ENCODE results near the gene SPAG7. TPM values are rescaled to one million over a fixed set of nuclear protein-coding genes. Genes with fewer than 3 reads are reported as not detected.

Gene SPAG7, protein sequence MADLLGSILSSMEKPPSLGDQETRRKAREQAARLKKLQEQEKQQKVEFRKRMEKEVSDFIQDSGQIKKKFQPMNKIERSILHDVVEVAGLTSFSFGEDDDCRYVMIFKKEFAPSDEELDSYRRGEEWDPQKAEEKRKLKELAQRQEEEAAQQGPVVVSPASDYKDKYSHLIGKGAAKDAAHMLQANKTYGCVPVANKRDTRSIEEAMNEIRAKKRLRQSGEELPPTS
- total RNA-seq (ENCODE audit: insufficient read depth, low replicate concordance), result 40.2 TPM

DNA sequence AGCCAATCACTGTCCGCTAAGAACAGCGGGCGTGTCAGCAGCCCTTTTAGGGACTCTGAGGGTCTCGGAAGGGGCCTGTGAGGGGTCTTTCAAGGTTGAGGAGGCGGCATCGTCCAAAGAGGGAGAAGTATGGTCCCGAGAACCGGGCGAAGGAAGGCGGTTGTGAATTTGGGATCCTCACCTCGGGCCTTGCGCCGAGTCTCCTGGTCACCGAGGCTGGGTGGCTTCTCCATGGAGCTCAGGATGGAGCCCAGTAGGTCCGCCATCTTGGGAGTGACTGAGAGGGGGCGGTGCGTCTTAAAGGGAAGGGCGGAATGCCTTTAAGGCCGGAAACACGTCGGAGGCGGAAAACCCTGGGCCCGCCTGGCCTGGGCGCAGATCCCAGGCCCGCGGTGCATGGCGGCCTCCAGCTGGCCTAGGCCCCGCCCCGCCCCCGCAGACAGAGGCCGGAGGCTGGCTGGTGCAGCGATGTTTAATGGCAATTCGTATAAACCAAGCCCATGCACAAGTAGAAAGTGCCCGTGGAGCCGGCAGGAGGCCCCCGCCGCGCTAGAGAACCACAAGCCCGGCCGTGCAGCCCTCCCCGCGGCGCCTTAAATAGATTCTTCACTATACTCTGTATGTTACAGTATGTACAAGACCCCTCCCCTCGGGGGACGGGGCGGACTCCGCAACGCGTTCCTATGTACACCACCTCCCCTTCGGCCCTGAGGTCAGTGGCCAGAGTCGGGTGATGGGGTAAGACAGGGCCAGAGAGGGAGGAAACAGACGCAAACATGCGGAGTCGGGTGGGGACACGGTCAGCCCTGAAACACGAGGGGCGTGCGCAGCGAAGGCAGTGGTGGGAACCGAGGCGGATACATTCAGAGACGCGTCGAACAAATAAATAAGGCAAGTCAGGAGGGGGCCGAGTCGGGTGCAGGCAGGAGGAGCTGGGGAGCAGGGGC, at the start of gene SPAG7:
Gene SPAG7, minus strand, starts transcription at position 279 of the 947 bp plus-strand sequence. Its CDS starts 13 bp downstream, at position 266.
- peak; percentile 99 for DNase-seq (ENCODE audit: low spot score)

DNA sequence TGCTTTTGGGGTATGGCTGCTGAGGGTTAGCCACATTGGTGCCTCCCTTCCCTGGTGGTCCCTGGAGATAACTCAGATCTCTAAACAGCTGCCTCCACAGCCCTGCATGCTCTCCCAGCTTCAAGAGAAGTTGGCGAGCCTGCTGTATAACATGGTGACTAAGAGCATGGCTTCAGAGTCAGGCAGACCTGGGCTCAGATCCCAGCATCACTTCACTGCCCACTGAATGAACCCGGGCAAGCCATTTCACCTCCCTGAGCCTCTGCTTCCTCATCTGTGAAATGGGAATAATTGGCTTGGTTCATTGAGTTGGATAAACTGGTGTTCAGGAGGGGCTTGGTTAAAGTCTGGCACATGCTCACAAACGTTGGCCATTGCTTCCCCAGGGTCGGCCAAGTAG, 46.7 kb upstream of the SPAG7 start:
- no peak for DNase-seq (ENCODE audit: low spot score)

DNA sequence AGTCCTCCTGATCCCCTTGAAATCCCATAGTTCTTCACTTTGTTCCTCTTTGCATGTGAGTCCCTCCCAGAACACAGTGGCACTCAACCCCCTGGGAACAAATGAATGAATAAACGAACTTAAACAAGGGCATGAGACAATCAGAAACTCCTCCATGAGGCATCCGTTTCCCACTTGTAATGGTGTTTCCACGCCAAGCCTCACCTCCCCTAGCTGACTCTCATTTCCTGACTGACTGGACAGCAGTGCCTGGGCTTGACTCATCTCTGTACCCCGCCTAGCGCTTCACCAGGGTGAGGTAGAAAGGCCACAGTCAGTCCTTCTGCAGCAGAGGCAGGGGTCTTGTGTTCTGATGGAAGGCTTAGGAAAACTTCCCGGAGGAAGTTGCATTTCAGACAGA, 44.3 kb upstream of the SPAG7 start:
- DNase-seq (ENCODE audit: low spot score), result no peak

DNA sequence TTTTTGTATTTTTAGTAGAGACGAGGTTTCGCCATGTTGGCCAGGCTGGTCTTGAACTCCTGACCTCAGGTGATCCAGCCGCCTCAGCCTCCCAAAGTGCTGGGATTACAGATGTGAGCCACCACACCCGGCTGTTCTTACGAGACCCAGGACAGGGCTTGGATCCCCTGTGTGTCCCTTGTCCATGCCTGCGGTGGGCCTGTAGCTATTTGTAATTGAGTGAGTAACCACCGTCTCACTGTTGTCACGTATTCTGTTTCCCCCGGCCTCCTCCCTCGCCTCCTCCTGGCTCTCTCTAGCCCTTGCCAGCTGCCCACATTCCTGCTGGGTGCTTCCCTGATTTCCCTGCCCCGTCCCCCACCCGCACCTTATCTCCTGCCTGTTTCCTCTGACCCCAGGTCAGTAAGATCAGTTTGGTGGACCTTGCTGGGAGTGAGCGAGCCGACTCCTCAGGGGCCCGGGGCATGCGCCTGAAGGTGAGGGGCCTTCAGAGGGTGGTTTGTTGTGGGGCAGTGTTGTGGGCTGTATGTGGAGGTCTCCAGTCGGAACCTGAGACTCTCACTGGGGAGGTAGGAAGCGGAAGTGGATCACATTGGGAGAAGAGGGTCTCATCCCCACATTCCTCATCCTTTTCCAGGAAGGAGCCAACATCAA, 35.7 kb upstream of the SPAG7 start:
- DNase-seq (ENCODE audit: low spot score), result no peak

DNA sequence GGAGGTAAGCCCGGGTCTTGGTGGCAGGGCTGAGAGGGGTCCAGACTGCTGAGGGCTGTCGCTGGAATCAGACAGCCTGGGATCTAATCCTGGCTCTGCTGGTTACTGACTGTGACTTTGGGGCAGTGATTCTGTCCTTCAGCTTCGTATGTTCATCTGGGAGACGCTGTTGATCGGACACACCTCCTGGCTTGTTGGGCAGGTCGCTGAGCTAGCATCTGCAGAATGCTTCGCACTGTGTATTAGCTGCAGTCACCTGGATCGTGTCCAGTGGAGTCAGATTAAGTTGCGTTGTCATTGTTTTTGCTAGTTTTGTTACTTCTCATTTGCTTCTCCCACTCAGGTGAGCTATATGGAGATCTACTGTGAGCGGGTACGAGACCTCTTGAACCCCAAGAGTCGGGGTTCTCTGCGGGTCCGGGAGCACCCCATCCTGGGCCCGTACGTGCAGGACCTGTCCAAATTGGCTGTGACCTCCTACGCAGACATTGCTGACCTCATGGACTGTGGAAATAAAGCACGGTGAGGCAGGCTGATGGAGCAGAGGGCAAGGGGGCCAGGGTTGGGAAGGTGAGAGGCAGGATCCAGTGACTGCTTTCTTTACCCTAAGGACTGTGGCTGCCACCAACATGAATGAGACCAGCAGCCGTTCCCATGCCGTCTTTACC, 34.6 kb upstream of the SPAG7 start:
- no peak for DNase-seq (ENCODE audit: low spot score)

DNA sequence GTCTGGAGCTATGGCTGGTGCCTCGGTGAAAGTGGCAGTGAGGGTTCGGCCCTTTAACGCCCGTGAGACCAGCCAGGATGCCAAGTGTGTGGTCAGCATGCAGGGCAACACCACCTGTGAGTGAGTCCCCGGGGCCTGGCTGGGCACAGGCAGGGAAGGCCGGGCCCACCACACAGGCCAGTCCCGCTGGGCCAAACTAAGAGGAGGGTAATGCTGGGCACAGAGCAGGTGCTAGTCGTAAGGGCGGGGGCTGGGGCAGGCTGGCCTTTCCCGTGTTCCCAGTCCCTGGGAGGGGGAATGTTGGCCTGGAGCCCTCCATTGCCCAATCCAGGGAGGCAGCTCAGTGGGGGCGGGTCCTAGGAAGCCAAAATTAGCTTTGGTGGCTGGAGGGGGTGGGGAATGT, 32.6 kb upstream of the SPAG7 start:
- no peak for DNase-seq (ENCODE audit: low spot score)

DNA sequence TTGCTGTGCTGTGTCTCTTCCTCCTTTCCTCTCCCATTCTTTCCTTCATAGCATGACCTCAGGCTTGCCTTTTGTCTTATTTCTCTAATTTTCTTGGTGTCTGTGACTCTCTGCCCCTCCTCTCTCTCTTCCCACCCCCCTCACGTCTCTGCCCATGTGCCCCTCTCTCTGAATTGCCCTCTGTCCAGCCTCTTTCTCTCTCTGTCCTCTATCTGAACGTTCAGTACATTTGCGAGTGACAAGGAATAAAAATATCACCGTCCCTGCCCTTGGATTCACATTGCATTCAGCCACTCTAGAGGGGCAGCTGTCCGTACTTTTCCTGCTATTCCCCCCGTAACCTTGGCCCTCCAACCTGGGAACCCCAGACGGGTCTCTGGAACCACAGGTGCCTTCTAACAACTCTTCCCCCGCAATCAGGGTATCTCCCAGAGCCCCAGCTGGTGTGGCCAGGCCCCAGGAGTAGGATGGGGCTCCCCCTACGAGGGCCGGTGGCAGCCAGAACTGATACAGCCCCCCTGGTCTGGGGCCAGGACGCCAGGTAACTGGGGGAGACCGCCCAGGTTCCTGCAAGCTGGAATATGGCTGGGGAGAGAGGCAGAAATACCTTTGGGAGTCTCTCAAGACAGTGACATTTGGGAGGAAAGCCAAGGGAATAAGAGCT, 31.9 kb upstream of the SPAG7 start:
- no peak for DNase-seq (ENCODE audit: low spot score)

DNA sequence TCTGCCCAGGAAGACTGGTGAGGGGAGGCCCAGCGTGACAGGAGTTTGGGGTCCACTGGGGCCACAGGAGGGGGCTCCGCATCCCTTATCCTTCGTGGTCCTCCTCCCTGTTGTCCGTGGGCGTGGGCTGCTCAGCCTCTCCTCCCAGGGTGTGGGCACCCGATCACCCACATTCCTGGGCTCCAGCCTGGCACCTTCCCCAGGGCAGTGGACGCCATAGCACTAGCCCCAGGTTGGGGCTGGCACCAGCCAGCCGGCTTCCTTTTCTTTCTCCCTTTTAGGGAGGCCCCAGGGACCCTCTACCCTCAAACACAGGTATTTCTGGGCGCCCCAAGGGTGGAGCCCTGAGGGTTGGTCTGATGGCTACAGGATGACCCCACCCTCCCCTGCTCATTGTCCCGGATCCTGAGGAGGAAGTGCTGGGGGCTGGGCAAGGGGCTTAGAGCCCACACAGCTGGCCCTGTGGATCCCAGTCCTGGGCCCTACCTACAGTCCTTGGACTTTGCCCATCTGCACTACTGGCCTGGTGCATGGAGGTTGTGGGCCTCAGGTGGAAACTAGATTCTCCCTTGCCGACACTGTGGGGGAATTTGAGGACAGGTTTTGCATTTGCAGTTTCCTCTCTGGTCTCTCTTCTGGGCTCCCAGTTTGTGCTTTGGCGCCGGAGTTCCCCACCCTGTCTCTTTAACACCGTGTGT, 31.3 kb upstream of the SPAG7 start:
- no peak for DNase-seq (ENCODE audit: low spot score)

DNA sequence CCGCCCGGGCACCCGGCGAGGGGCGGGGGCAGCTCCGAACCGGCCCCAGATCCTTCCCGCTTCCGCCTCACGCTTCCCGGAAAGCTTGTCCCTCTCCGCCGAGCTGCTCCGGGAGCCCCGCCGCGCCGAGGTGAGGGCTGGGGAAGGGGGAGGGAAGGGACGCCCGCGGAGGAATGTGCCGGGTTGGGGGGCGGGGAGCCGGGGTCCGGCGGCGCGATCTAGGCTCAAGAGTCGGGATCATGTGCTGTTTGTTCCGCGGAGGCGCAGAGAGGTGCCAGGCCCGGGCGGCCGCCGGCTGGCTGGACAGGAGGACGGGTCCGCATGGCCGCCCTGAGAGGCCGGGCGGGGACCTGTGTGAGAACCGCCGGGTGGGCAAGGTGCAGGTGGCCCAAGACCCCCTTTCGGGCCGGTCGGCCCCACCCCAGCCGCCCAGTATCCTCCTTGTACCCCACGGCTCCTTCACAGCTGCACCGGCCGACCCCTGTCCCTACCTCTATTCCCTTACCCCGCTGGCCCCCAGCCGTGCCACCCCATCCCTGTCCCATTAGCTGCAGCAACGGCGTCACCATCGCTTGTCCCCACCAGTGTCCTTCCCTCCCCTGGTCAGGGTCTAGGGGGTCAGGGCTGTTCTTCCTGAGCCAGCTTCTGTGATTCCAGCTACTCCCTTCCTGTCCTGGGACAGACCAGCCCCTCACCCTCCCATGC, 30.6 kb upstream of the SPAG7 start:
- no peak for DNase-seq (ENCODE audit: low spot score)

DNA sequence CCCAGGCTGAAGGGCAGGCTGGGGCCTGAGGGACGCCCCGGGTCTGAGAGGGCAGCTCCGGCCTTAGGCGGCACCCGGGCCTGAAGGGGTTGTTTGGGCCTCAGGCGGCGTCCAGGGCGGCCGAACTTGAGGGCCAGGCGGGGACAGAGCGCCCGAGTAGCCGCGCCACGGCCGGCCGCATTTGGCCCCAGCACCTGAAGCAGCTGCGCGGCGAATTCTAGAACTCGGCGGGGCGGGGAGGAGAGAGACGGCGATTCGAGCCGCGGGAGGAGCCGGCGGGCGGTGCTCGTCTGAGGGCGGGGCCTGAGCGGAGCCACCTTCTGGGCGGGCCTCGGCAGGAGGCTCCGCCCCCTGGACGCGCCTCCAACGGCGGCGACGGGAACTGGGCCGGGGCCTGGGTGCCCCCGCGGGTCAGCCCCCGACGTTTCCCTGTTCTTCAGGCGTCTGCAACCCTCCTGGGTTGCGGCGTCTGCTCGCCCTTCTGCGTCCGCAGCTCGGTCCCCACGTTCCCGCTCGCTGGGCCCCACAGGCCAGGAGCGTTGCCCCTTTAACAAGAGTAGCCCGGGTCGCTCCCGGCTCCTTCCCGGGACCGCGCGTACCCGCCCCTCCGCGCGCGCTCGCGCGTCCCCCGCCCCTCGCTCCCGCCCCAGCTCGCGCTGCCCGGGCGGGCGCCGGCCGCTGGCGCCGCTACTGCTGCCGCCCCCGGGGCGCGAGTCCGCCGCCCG, 29.8 kb upstream of the SPAG7 start, which contains the start of the genes INCA1 and KIF1C:
Gene INCA1, minus strand, starts transcription at position 221 of the 725 bp plus-strand sequence. CDS start 3,085 bp downstream, outside the sequence.
Gene KIF1C, plus strand, starts transcription at position 649 of the 725 bp plus-strand sequence. CDS start 2,297 bp downstream, outside the sequence.
- DNase-seq (ENCODE audit: low spot score), result peak; percentile 95

DNA sequence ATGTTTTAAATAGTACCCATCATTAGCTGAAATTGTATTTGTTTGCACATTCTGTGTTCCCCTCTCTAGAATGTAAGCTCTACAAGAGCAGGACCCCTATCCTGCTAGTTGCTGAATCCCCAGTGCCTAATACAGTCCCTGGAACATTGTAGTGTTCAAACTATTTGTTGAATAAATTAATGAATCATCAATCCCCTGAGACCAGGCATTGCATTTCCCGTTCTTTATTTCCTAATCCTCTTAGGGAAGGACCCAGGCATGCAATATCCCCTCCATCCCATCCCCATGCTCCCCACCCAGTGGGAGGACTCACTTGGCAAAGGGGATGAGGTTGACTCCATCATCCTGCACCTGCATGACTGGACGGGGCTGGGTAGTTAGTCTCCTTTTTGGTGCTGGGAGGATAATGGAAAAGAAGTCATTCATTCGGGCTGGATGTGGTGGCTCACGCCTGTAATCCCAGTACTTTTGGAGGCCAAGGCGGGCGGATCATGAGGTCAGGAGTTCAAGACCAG, 26.5 kb upstream of the SPAG7 start:
- no peak for DNase-seq (ENCODE audit: low spot score)

DNA sequence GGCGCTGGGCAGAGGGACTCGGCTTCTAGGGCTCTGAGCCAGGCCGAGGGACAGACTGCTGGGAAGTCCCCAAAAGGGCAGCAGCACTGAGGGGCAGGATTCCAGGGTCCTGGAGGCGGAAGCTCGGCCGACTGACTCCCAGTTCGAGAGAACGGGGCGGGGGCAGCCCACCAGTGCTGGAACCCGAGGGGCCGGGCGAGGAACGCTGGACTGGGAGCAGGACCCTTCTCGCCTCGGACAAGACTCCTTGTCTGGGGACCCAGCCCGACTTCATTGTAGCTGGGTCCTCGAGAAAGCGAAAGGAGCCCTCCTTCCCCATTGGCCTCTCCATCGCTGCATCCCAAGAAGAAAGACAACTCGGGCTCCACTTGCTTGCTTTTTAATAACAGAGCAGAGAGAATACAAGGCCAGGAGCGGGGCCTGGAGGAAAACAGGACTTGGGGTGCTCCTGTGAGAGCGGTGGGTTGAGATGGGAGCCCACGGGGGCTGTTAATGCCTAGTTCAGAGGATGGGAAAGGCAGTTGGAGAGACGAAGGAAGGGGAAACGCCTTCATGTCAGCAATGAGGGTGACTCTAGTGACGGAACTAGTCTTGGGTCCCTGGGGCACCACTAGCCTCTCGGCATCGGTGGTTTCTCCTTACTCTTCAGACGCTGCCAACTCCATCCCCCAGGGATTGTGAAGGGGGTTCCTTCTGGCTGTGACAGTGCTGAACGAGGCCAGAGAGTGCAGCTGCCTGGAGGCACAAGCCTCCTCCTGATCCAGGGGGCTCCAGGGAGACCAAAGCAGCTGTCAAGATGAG, 20.4 kb upstream of the SPAG7 start:
- DNase-seq (ENCODE audit: low spot score), result no peak

DNA sequence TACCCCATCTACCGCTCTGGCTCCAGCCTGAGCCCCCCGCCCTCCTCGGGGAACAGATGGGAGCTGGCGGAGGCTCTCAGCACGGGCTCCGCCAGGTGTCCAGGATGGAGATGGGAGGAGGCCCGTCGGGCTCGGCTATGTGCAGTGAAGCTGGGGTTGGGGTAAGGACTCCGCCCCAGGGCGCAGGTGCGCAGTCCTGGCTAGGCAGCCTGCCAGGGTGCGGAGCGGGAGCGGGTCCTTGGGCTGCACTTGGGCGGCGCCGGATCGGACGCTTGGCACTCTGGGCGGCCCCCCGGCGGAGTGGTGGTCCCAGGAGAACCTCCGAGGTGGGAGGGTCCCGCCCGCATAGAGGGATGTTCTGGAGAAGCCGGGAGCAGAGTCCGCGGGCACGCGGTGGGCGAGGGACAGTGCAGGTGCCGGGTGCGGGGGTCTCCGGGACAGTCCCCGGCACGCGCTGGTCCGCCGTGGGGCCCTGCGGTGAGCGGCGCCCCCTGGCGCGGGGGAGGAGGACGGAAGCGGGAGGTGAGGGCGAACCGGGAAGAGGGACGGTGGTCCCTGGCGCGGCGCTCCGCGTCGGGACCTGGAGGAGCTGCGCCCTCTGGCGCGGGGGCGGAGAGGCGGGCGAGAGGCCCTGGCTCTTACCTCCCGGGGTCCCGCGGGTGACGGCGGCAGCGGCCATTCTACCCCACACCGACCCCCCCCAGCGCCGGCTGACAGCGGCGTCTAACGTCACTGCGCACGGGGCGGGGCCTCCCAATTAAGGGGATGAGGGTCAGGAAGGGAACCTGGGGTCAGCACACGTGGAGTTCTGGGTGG, 19.5 kb upstream of the SPAG7 start, which contains the start of gene CAMTA2:
Gene CAMTA2, minus strand, starts transcription at position 725 of the 816 bp plus-strand sequence. CDS start 1,453 bp downstream, outside the sequence.
- DNase-seq (ENCODE audit: low spot score), result peak; percentile 88

DNA sequence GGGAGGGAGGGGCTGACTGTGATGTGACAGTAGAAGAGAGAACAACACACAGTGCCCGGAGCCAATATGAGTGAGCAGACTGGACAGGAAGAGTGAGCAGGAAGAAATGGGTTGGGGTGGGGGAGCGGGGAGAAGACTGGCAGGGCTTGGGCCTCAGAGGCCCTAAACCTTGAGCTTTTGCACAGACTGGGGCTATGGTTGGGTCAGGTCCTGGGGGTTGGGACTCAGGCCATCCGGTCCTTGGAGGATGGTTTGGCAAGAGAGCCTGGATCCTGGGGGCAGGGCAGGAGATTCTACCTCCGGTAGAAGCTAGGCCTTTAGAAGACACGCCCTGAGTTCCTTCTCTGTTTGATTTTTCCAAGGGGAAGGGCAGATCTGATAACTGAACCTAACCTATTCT, 18.8 kb upstream of the SPAG7 start:
- no peak for DNase-seq (ENCODE audit: low spot score)

DNA sequence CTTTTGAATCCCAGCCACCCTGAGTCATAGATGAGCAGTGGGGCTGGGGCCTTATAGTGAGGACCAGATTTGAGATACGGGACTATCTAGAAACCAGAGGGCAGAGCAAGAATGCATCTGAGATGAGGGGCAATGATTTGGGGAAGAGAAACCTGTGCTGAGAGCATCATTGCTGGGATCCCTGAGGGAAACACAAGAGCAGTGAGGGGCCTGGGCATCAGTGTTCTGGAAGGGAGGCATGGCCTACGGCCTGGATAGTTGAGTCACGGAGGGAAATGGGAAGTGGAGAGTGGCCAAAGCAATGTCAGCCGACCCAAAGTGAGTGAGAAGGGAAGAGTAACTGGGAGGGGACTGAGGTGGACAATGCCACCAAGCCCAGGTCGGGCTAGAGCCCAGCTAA, 14.7 kb upstream of the SPAG7 start:
- DNase-seq (ENCODE audit: low spot score), result no peak

DNA sequence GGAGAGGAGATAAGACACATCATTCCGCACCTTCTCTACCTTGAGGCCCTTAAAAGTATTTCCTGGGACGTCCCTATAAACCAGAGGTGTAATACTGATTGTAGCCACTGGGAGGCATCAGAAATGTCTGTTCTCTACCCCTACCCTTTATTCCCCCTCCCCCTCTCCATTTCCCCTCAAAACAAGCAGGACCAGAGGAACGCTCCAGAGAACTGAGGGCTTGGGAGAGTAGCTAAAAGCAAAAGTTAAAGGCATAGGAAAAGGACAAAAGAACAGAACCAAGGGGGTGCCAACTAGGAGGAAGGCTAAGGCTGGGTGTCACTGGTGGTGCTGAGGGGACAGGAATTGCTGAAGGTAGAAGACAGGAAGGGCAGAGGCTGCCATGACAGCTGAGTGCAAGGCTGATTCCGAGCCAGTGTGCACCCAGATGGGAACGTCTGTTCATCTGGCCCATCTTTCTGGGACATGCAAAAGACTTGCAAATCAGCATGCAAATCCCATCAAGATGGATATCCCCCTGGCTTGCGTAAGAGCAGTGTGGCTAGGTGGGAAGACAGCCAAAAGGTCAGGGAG, 13.1 kb upstream of the SPAG7 start:
- peak; percentile 62 for DNase-seq (ENCODE audit: low spot score)

Data from umbilical cord (tissue), 2 donors.